GM23248 (cell line): Measurements from ENCODE around the gene AARS2. TPM values are rescaled to one million over a fixed set of nuclear protein-coding genes. Genes with fewer than 3 reads are reported as not detected.

Source experiments
- DNase-seq: peaks from one replicate; pipeline ENCODE4 v3.0.0-alpha.2; 2015
- H2AFZ ChIP-seq: fragments of 200-600 bp; sonication (generic); 2 replicates; pipeline ENCODE4 v1.6.1; 2016; ENCODE audit warnings: antibody characterized with exemption
- H3F3A ChIP-seq: fragments of 200-600 bp; sonication (generic); 2 replicates; pipeline ENCODE4 v1.6.1; 2016; ENCODE audit warnings: mild to moderate bottlenecking, antibody characterized with exemption, mixed run types; ENCODE audit not compliant: insufficient read depth
- H3K27ac ChIP-seq: fragments of 200-600 bp; sonication (generic); 2 replicates; pipeline ENCODE4 v1.5.1; 2016; ENCODE audit warnings: mild to moderate bottlenecking
- H3K27me3 ChIP-seq: fragments of 200-600 bp; sonication (generic); replicated peaks from 2 replicates; pipeline ENCODE4 v1.6.1; 2016; ENCODE audit warnings: mild to moderate bottlenecking; ENCODE audit not compliant: insufficient read depth
- H3K36me3 ChIP-seq: fragments of 200-600 bp; sonication (generic); 2 replicates; pipeline ENCODE4 v1.6.1; 2016; ENCODE audit warnings: low read depth, mild to moderate bottlenecking
- H3K4me1 ChIP-seq: fragments of 200-600 bp; sonication (generic); 2 replicates; pipeline ENCODE4 v1.6.1; 2016; ENCODE audit warnings: mild to moderate bottlenecking; ENCODE audit not compliant: insufficient read depth
- H3K4me2 ChIP-seq: fragments of 200-600 bp; sonication (generic); one replicate; pipeline ENCODE4 v1.6.1; 2016; ENCODE audit warnings: mild to moderate bottlenecking; ENCODE audit not compliant: unreplicated experiment
- H3K4me3 ChIP-seq: fragments of 200-600 bp; sonication (generic); 2 replicates; pipeline ENCODE4 v1.5.1; 2016; ENCODE audit warnings: mild to moderate bottlenecking
- H3K79me2 ChIP-seq: fragments of 200-600 bp; sonication (generic); 2 replicates; pipeline ENCODE4 v1.6.1; 2016; ENCODE audit warnings: mild to moderate bottlenecking; ENCODE audit not compliant: insufficient read depth
- H3K9ac ChIP-seq: fragments of 200-600 bp; sonication (generic); 2 replicates; pipeline ENCODE4 v1.6.1; 2016; ENCODE audit warnings: mild to moderate bottlenecking
- H3K9me2 ChIP-seq: fragments of 200-600 bp; sonication (generic); 2 replicates; pipeline ENCODE4 v1.6.1; 2016; ENCODE audit warnings: mixed run types, mild to moderate bottlenecking, moderate library complexity; ENCODE audit not compliant: insufficient read depth
- H3K9me3 ChIP-seq: fragments of 200-600 bp; sonication (generic); one replicate; pipeline ENCODE4 v1.6.1; 2017; ENCODE audit warnings: low read depth
- H4K20me1 ChIP-seq: fragments of 200-600 bp; sonication (generic); 2 replicates; pipeline ENCODE4 v1.6.0; 2016; ENCODE audit not compliant: insufficient read depth
- EZH2 ChIP-seq: fragments of 200-600 bp; sonication (generic); IDR thresholded peaks from 2 replicates; pipeline ENCODE4 v1.6.1; 2018; ENCODE audit warnings: antibody characterized with exemption, mild to moderate bottlenecking; ENCODE audit not compliant: insufficient read depth, poor library complexity, severe bottlenecking
- EZH2phosphoT487 ChIP-seq: fragments of 200-600 bp; sonication (generic); IDR thresholded peaks from 2 replicates; pipeline ENCODE4 v1.6.1; 2018; ENCODE audit warnings: antibody characterized with exemption, moderate library complexity, mild to moderate bottlenecking, low read depth; ENCODE audit not compliant: insufficient read depth
- WGBS, 2 experiments: methylation state at CpG; one replicate each; pipeline ENCODE4 v1.1.6; 2015 to 2017; ENCODE audit warnings: low lambda C conversion rate in 2 of 2, low coverage in 1 of 2; ENCODE audit errors: missing lambda C conversion rate in 2 of 2; 5-methylcytosine and 5-hydroxymethylcytosine counted together
- in situ Hi-C: fragments of 300-500 bp; cut with MboI; formaldehyde crosslinking; loops from 2 replicates; pipeline ENCODE4 v1.15.0; 2020
- polyA plus RNA-seq: library from polyadenylated mRNA; unstranded; fragments of >200 nt; fragmentation: Nextera tagmentation; extraction: Ambion mirVana; gene quantifications from 2 replicates; pipeline ENCODE4 v1.2.1, GENCODE V29; 2016
- total RNA-seq: library from RNA; depleted of rRNA; stranded (reverse); fragments of >200 nt; shearing (Covaris generic); gene quantifications from 2 replicates; pipeline ENCODE4 v1.2.3, GENCODE V29; 2014

AARS2 gene
- total and polyA plus RNA-seq, 2 experiments from 2014 or later: 6.0 to 14.7 TPM

- 0 to 4% methylated on average over 4 of the region's 4 CpGs for WGBS, 2 experiments
- no peaks in the 10 kb centered on the region for H3K36me3 ChIP-seq
- H3F3A ChIP-seq: no peaks in the 10 kb centered on the region
- H3K9me3 ChIP-seq: no peaks in the 10 kb centered on the region
- DNase-seq: no peak
- no peak overlapping the region for H3K27ac ChIP-seq
- peaks cover 70% of the 10 kb centered on the region for H3K27me3 ChIP-seq
- H3K4me3 ChIP-seq: no peak overlapping the region
- H4K20me1 ChIP-seq: no peaks in the 10 kb centered on the region
- in situ Hi-C loops: no loop called here
- TF ChIP-seq EZH2phosphoT487 (no peak), EZH2 (no peak)
- H3K9me2 ChIP-seq: no peaks in the 10 kb centered on the region
- no peaks in the 10 kb centered on the region for H3K4me1 ChIP-seq
- no peaks in the 10 kb centered on the region for H3K79me2 ChIP-seq
- no peak overlapping the region for H2AFZ ChIP-seq
- no peak overlapping the region for H3K9ac ChIP-seq
- H3K4me2 ChIP-seq: no peak overlapping the region
Observed at GRCh38 chr6:44291841-44292240, 21.3 kb downstream of the AARS2 start.

GRCh38 chr6:44289726-44290260, 23.4 kb downstream of the AARS2 start:
- peaks cover 54% of the 10 kb centered on the region for H3K27me3 ChIP-seq
- H3K4me1 ChIP-seq: no peaks in the 10 kb centered on the region
- TF ChIP-seq EZH2phosphoT487 (no peak), EZH2 (no peak)
- 15 to 18% methylated on average over 7 of the region's 7 CpGs for WGBS, 2 experiments
- H3K4me3 ChIP-seq: no peak overlapping the region
- H3K27ac ChIP-seq: no peak overlapping the region
- H3K4me2 ChIP-seq: no peak overlapping the region
- H3K79me2 ChIP-seq: no peaks in the 10 kb centered on the region
- no peak overlapping the region for H2AFZ ChIP-seq
- H3F3A ChIP-seq: no peaks in the 10 kb centered on the region
- H4K20me1 ChIP-seq: no peaks in the 10 kb centered on the region
- in situ Hi-C loops: no loop called here
- H3K9ac ChIP-seq: no peak overlapping the region
- no peaks in the 10 kb centered on the region for H3K9me2 ChIP-seq
- no peak for DNase-seq
- H3K9me3 ChIP-seq: no peaks in the 10 kb centered on the region
- H3K36me3 ChIP-seq: no peaks in the 10 kb centered on the region

- no peaks in the 10 kb centered on the region for H3K9me2 ChIP-seq
- in situ Hi-C loops: no loop called here
- no peak overlapping the region for H3K4me2 ChIP-seq
- H3F3A ChIP-seq: no peaks in the 10 kb centered on the region
- no peaks in the 10 kb centered on the region for H3K79me2 ChIP-seq
- no peak overlapping the region for H3K4me3 ChIP-seq
- DNase-seq: no peak
- H3K9me3 ChIP-seq: no peaks in the 10 kb centered on the region
- TF ChIP-seq EZH2phosphoT487: no peak
- no peak for TF ChIP-seq EZH2
- peaks cover 34% of the 10 kb centered on the region for H3K27me3 ChIP-seq
- no peaks in the 10 kb centered on the region for H3K4me1 ChIP-seq
- H3K9ac ChIP-seq: no peak overlapping the region
- H3K27ac ChIP-seq: no peak overlapping the region
- 23 to 30% methylated on average over 2 of the region's 2 CpGs for WGBS, 2 experiments
- H3K36me3 ChIP-seq: no peaks in the 10 kb centered on the region
- H4K20me1 ChIP-seq: no peaks in the 10 kb centered on the region
- no peak overlapping the region for H2AFZ ChIP-seq
Observed at GRCh38 chr6:44286747-44287146, 26.4 kb downstream of the AARS2 start.

- H4K20me1 ChIP-seq: no peaks in the 10 kb centered on the region
- 72 to 80% methylated on average over 9 to 12 of the region's 12 CpGs for WGBS, 2 experiments
- no peaks in the 10 kb centered on the region for H3K36me3 ChIP-seq
- H3K4me1 ChIP-seq: no peaks in the 10 kb centered on the region
- no peak overlapping the region for H3K4me3 ChIP-seq
- no peaks in the 10 kb centered on the region for H3F3A ChIP-seq
- H3K9ac ChIP-seq: no peak overlapping the region
- in situ Hi-C loops: no loop called here
- no peak overlapping the region for H3K4me2 ChIP-seq
- H3K79me2 ChIP-seq: no peaks in the 10 kb centered on the region
- no peak for DNase-seq
- H3K27ac ChIP-seq: no peak overlapping the region
- H2AFZ ChIP-seq: no peak overlapping the region
- no peaks in the 10 kb centered on the region for H3K9me2 ChIP-seq
- no peak for TF ChIP-seq EZH2phosphoT487
- no peak for TF ChIP-seq EZH2
- peaks cover 30% of the 10 kb centered on the region for H3K27me3 ChIP-seq
- no peaks in the 10 kb centered on the region for H3K9me3 ChIP-seq
Observed at GRCh38 chr6:44286285-44286565, 26.9 kb downstream of the AARS2 start.
